ENCODE measurements around the gene STIP1. TPM values are rescaled to one million over a fixed set of nuclear protein-coding genes. Genes with fewer than 3 reads are reported as not detected.

The STIP1 gene
- total and polyA plus RNA-seq, 10 of the 15 experiments (the other 5 are each of a cell fraction or from before 2014, with no cell fraction given): 25.2 to 291 (median 191) TPM

DNA sequence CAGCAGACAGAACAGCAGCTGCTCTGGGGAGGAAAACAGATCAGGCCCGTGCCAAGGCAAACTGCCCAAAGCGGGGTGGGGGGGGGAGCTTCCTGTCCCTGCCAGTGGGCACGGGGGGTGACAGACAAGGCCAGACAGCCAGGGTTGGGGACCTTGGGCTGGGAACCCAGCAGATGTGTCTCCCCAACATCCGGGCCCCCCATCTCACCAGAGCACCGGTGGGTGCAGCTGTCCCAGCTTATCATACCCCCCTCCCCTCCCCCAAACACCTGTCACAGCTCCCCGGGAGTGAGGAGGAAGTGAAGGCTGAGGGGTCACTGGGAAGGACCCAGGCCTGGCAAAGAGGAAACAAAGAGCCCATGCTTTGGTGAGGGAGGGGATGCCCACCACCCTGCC lies 59.4 kb downstream of the STIP1 start (continued):
- TF ChIP-seq BHLHE40 (IDR thresholded peaks at IDR 0.05; ENCODE audit: borderline replicate concordance in 1 of 2, low read depth in 2 of 2, low read length in 1 of 2) (peak in 1 of 2 experiments; percentile 53; a peak in 1 of 4 replicates), TCF3 (IDR thresholded peaks at IDR 0.05; ENCODE audit: borderline replicate concordance, insufficient read depth, low read depth, low read length) (peak; percentile 63; the same call in 1 of the 2 replicates)

GRCh38 chr11:64245797-64246620 lies 60.0 kb downstream of the STIP1 start:
- Histone ChIP-seq H3K27ac (ENCODE audit: control insufficient read depth, insufficient read depth) (peak overlapping the region; percentile 90), H4K20me1 (ENCODE audit: control insufficient read depth, insufficient read depth) (no peaks in the 10 kb centered on the region), H2AFZ (ENCODE audit: control insufficient read depth, low read depth, low read length) (0 out of 2 replicates have a peak overlapping the region, but pooled peaks have one; percentile 3), H3K4me3 (peak overlapping the region; percentile 91), H3K9me3 (replicated peaks; ENCODE audit: control insufficient read depth, insufficient read depth, low read length) (no peaks in the 10 kb centered on the region), H3K4me1 (ENCODE audit: control insufficient read depth, insufficient read depth, low read length) (peaks cover 14% of the 10 kb centered on the region), H3K4me2 (ENCODE audit: control insufficient read depth, insufficient read depth) (peak overlapping the region; percentile 80), H3K79me2 (ENCODE audit: control insufficient read depth, insufficient read depth, low read length) (peaks cover 38% of the 10 kb centered on the region), H3K27me3 (replicated peaks in 1 of 2; ENCODE audit: control insufficient read depth in 2 of 2, insufficient read depth in 2 of 2, low read length in 1 of 2) (no peaks in the 10 kb centered on the region), H3K9ac (ENCODE audit: control insufficient read depth, insufficient read depth, low read length) (peak overlapping the region; percentile 92), H3K36me3 (ENCODE audit: control insufficient read depth in 2 of 2, insufficient read depth in 2 of 2, low read length in 1 of 2) (peaks cover 0 to 10% of the 10 kb centered on the region in 2 experiments; a peak in 2 of 4 replicates)
- ChIA-PET RAD21 (ENCODE audit: unreplicated experiment) (interaction anchor here (0.6 to 8.6 kb wide), 6 partner anchors 9 to 109 kb away, joined by 3 to 104 read pairs (median 3); partner anchors contain the start of genes FERMT3 and VEGFB), SMC1A (ENCODE audit: uncharacterized antibody, unreplicated experiment) (interaction anchor here (1.0 to 2.0 kb wide), 4 partner anchors 11 to 42 kb away, joined by 3 to 7 read pairs (median 4); partner anchors contain the start of gene FERMT3), POLR2A (interaction anchor here (0.5 to 7.4 kb wide), 11 partner anchors 10 to 80 kb away, joined by 3 to 82 read pairs (median 6); partner anchors contain the start of genes BAD, DNAJC4, ESRRA and FERMT3), CTCF (interaction anchor here (0.7 to 6.2 kb wide), 9 partner anchors 19 to 86 kb away, joined by 3 to 66 read pairs (median 5); partner anchors contain the start of genes CATSPERZ, FERMT3, NUDT22 and TRPT1)
- no TSS peak for BruUV-seq (replicated peaks)
- TF ChIP-seq SP1 (IDR thresholded peaks at IDR 0.05; ENCODE audit: low read depth, low read length) (no peak), DPF2 (IDR thresholded peaks at IDR 0.05) (0 out of 2 replicates have a peak, but pooled peaks have one; percentile 8), NR2F1 (conservative IDR thresholded peaks at IDR 0.05) (0 out of 2 replicates have a peak, but pooled peaks have one; percentile 57), TCF12 (IDR thresholded peaks at IDR 0.05; ENCODE audit: low read depth, low read length) (no peak), LARP7 (IDR thresholded peaks at IDR 0.05) (peak; percentile 61; the same call in 1 of the 2 replicates), SMAD5 (IDR thresholded peaks at IDR 0.05; ENCODE audit: low read depth) (0 out of 2 replicates have a peak, but pooled peaks have one; percentile 53), MXI1 (IDR thresholded peaks at IDR 0.05; ENCODE audit: low read depth, low read length) (peak; percentile 12; the same call in 1 of the 2 replicates), POLR2A (IDR thresholded peaks at IDR 0.05; ENCODE audit: low read depth, low read length) (peak; percentile 35)
- FAIRE-seq: no peak
- in situ Hi-C loops (cut with MboI) (loop anchor here (25.0 kb wide), 1 partner anchor 1616 kb away; the partner anchor contains the start of genes CFL1, EFEMP2 and MUS81), intact Hi-C loops (cut with micrococcal nuclease; ENCODE audit: unreplicated experiment) (no loop called here)
- ATAC-seq: no peak
- under 1% methylated on average over 46 of the region's 46 CpGs for WGBS (ENCODE audit: insufficient coverage, insufficient replicate concordance, low lambda C conversion rate, missing lambda C conversion rate)
- no peak for DNase-seq (ENCODE audit: low read depth, low spot score)

Data from GM12878 (cell line).